Fibroblast of lung (primary cell): Measurements from ENCODE around the gene OLIG1. TPM values are rescaled to one million over a fixed set of nuclear protein-coding genes. Genes with fewer than 3 reads are reported as not detected.

ENCODE experiments used
- DNase-seq, 2 donors: peaks; one replicate each; pipeline versions ENCODE4 v3.0.0 to v3.0.0-alpha.2; 2010; ENCODE audit warnings: low read depth in 2 of 2
- H2AFZ ChIP-seq: 2 replicates; pipeline ENCODE4 v1.5.1; 2012; ENCODE audit warnings: low read length, control low read depth, inconsistent platforms
- H3K27ac ChIP-seq: 2 replicates; pipeline ENCODE4 v1.5.1; 2011; ENCODE audit warnings: low read length, control low read depth; ENCODE audit not compliant: insufficient read depth
- H3K27me3 ChIP-seq: 2 replicates; pipeline ENCODE4 v1.5.1; 2011; ENCODE audit warnings: mild to moderate bottlenecking, low read length; ENCODE audit not compliant: control insufficient read depth, insufficient read depth
- H3K36me3 ChIP-seq: 2 replicates; pipeline ENCODE4 v1.5.1; 2011; ENCODE audit warnings: low read length; ENCODE audit not compliant: control insufficient read depth, insufficient read depth
- H3K4me1 ChIP-seq: 2 replicates; pipeline ENCODE4 v1.5.1; 2011; ENCODE audit warnings: low read length; ENCODE audit not compliant: control insufficient read depth, insufficient read depth; ENCODE audit errors: extremely low read depth
- H3K4me2 ChIP-seq: 2 replicates; pipeline ENCODE4 v1.5.1; 2011; ENCODE audit warnings: low read length, control low read depth; ENCODE audit not compliant: insufficient read depth; ENCODE audit errors: extremely low read depth
- H3K4me3 ChIP-seq, 4 experiments: fragments of 200-600 bp in 1 of 4; sonication (generic) in 1 of 4; replicated peaks in 1 of 4; 2 replicates each; pipeline ENCODE4 v1.5.1; 2011 to 2016; ENCODE audit warnings: low read length in 4 of 4, low read depth in 3 of 4, mild to moderate bottlenecking in 3 of 4, control low read depth in 2 of 4, inconsistent platforms in 1 of 4, mixed read lengths in 1 of 4; ENCODE audit not compliant: insufficient read depth in 1 of 4; ENCODE audit errors: control extremely low read depth in 1 of 4
- H3K79me2 ChIP-seq: 2 replicates; pipeline ENCODE4 v1.5.1; 2012; ENCODE audit warnings: mild to moderate bottlenecking, low read length, inconsistent platforms; ENCODE audit not compliant: control insufficient read depth, insufficient read depth
- H3K9ac ChIP-seq: 2 replicates; pipeline ENCODE4 v1.5.1; 2011; ENCODE audit warnings: mild to moderate bottlenecking, low read length, control low read depth; ENCODE audit not compliant: insufficient read depth
- H3K9me3 ChIP-seq: 2 replicates; pipeline ENCODE4 v1.5.1; 2012; ENCODE audit warnings: low read depth, low read length; ENCODE audit not compliant: control insufficient read depth, insufficient read depth
- H4K20me1 ChIP-seq: 2 replicates; pipeline ENCODE4 v1.5.1; 2011; ENCODE audit warnings: low read length; ENCODE audit not compliant: control insufficient read depth, insufficient read depth; ENCODE audit errors: extremely low read depth
- EZH2 ChIP-seq: IDR thresholded peaks from 2 replicates; pipeline ENCODE4 v1.5.1; 2012; ENCODE audit warnings: low read length, control low read depth, mild to moderate bottlenecking; ENCODE audit errors: missing control alignments
- polyA plus RNA-seq, 2 donors: library from polyadenylated mRNA; depleted of rRNA in 1 of 2; stranded (reverse) in 1 of 2; unstranded in 1 of 2; fragments of >200 nt; gene quantifications; 2 replicates each; pipeline ENCODE4 v1.2.1, GENCODE V29; 2011 to 2012; ENCODE audit warnings: missing spikeins in 1 of 2
- total RNA-seq: library from RNA; depleted of rRNA; stranded (reverse); fragments of >200 nt; gene quantifications from 2 replicates; pipeline ENCODE4 v1.2.1, GENCODE V29; 2014
- TF ChIP-seq, protein P1 (sequence below), 2 donors: IDR thresholded peaks in 1 of 2; conservative IDR thresholded peaks in 1 of 2; 1 replicate in 1 of 2; 2 replicates in 1 of 2; pipeline ENCODE4 v1.5.1; 2011 to 2012; ENCODE audit warnings: low read length in 2 of 2, control low read depth in 1 of 2, inconsistent platforms in 1 of 2, low read depth in 1 of 2, mild to moderate bottlenecking in 1 of 2

OLIG1 gene
- total and polyA plus RNA-seq, 2 donors (not counting 1 experiment from before 2014, with no cell fraction given): not detected

DNA sequence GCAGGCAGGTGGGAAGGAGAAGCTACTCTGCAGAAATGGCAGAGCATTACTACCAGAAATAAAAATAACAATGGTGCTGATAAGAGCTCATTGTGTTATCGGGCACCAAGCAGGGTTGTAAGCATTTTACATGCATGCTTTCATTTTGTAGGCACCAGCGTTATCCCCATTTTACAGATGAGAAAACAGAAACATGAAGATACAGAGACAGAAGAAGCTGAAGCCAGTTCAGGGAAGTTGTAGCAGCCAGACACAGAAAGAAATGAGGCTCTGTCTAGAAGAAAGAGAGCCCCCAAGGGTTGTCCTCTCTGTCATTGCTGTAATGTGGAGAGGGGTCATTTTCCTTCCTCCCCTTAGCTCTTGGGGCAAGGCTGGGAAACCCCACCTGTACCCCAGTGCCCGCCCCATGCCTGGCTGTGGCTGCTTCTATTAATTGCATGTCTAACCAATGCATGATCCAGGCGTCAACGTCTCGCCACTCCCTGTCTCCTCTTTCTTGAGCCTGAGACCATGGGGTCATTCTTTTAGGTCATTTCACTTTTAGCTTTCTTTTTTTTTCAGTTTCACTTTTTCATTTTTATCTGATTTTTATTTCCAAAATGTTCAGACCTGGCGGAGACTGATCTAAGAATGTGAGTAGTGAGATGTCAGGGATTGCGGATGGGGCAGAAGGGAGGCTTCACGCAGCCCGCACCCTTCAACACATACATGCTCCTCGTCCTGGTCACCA, 6.8 kb downstream of the OLIG1 start:
- Histone ChIP-seq H3K79me2 (no peaks in the 10 kb centered on the region), H3K9me3 (no peaks in the 10 kb centered on the region), H4K20me1 (no peaks in the 10 kb centered on the region), H3K36me3 (no peaks in the 10 kb centered on the region), H3K9ac (no peak overlapping the region), H3K27me3 (peaks cover 29% of the 10 kb centered on the region), H3K4me1 (no peaks in the 10 kb centered on the region), H3K4me2 (no peak overlapping the region), H3K4me3 (no peak overlapping the region), H2AFZ (no peak overlapping the region), H3K27ac (no peak overlapping the region)
- no peak for DNase-seq
- TF ChIP-seq, protein P1, sequence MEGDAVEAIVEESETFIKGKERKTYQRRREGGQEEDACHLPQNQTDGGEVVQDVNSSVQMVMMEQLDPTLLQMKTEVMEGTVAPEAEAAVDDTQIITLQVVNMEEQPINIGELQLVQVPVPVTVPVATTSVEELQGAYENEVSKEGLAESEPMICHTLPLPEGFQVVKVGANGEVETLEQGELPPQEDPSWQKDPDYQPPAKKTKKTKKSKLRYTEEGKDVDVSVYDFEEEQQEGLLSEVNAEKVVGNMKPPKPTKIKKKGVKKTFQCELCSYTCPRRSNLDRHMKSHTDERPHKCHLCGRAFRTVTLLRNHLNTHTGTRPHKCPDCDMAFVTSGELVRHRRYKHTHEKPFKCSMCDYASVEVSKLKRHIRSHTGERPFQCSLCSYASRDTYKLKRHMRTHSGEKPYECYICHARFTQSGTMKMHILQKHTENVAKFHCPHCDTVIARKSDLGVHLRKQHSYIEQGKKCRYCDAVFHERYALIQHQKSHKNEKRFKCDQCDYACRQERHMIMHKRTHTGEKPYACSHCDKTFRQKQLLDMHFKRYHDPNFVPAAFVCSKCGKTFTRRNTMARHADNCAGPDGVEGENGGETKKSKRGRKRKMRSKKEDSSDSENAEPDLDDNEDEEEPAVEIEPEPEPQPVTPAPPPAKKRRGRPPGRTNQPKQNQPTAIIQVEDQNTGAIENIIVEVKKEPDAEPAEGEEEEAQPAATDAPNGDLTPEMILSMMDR (conservative IDR thresholded peaks at IDR 0.05 in 1 of 2, IDR thresholded peaks at IDR 0.05 in 1 of 2; ENCODE audit: low read depth in 1 of 2, low read length in 2 of 2): no peak
- no peak for TF ChIP-seq EZH2

DNA sequence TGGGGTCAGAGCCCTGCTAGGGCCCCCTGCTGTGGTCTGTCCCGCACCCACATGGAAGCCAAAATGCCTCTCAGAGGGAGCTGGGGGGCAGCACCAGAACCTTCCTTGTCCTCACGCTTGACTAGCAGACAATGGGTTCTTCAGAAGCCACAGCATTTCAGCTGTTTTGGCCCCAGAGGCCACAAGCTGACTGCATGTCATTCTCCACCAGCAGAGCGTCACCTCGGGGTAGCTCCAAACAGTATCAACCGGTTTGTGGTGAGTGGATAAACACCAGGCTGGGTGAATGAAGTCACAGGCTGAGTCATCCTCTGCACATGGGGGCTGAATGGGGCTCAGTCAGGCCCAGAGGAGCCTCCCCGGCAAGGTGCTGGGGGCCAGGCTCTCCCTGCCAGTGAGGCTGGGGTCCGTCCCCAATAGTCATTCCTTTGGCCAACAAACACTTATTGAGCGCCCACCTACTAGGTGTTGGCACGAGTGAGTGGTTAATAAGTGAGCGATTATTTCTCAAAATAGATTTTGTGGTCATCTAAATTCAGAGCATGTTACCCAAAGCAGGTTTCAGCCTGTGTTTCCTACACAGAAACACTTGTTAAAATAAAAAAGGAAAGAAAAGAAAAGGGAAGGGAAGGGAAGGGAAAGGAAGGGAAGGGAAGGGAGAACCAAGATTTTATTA, 9.1 kb downstream of the OLIG1 start:
- TF ChIP-seq, protein P1 (conservative IDR thresholded peaks at IDR 0.05 in 1 of 2, IDR thresholded peaks at IDR 0.05 in 1 of 2; ENCODE audit: low read depth in 1 of 2, low read length in 2 of 2): no peak
- no peak for TF ChIP-seq EZH2
- Histone ChIP-seq H3K4me2 (no peak overlapping the region), H3K9ac (no peak overlapping the region)

DNA sequence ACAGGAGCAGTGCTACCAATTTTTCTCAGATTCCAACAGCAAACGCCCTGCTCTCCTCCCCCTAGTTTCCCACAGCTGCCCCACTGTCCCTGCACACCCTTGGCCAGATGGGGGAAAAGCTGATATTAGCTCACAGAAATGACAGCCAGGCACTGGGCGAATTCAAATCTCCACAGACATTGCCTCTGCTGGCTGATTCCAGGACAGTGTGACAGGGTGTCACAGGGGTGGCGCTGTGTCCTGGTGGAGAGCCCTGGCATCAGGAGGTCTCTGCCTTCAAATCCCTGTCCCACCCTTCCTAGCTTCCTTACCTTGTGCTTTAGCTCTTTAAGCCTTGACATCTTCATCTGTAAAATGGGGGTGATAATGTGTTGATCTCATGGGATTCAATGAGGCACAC, 10.4 kb downstream of the OLIG1 start:
- no peak for TF ChIP-seq EZH2
- TF ChIP-seq, protein P1 (conservative IDR thresholded peaks at IDR 0.05 in 1 of 2, IDR thresholded peaks at IDR 0.05 in 1 of 2; ENCODE audit: low read depth in 1 of 2, low read length in 2 of 2): no peak
- Histone ChIP-seq H3K27me3 (peaks cover 10% of the 10 kb centered on the region), H3K36me3 (no peaks in the 10 kb centered on the region), H3K27ac (no peak overlapping the region), H3K9ac (no peak overlapping the region), H3K4me3 (no peak overlapping the region), H3K79me2 (no peaks in the 10 kb centered on the region), H3K9me3 (no peaks in the 10 kb centered on the region), H3K4me2 (no peak overlapping the region), H4K20me1 (no peaks in the 10 kb centered on the region), H3K4me1 (no peaks in the 10 kb centered on the region), H2AFZ (no peak overlapping the region)
- no peak for DNase-seq

More for the DNA sequence above, 9.1 kb downstream of the OLIG1 start:
- Histone ChIP-seq H3K4me1 (no peaks in the 10 kb centered on the region), H3K4me3 (no peak overlapping the region), H3K9me3 (no peaks in the 10 kb centered on the region), H2AFZ (no peak overlapping the region), H4K20me1 (no peaks in the 10 kb centered on the region), H3K36me3 (no peaks in the 10 kb centered on the region), H3K27me3 (peaks cover 18% of the 10 kb centered on the region), H3K79me2 (no peaks in the 10 kb centered on the region), H3K27ac (no peak overlapping the region)
- peak; percentile 53 to 83 for DNase-seq
